Measurements from ENCODE around the gene TBL1X. TPM values are rescaled to one million over a fixed set of nuclear protein-coding genes. Genes with fewer than 3 reads are reported as not detected.

Gene TBL1X
- total RNA-seq, 1 experiment from 2014 or later = 17.6 TPM

- H3K36me3 ChIP-seq (ENCODE audit: low read depth) = no peaks in the 10 kb centered on the region
- ChIA-PET CTCF (no interaction called here), POLR2A (ENCODE audit: unreplicated experiment) (no interaction called here)
- H3K27ac ChIP-seq = no peak overlapping the region
- no peak for DNase-seq
- peaks cover 12% of the 10 kb centered on the region for H3F3A ChIP-seq (ENCODE audit: insufficient read depth, low read depth)
- no peak overlapping the region for H3K4me2 ChIP-seq
- no peaks in the 10 kb centered on the region for H3K27me3 ChIP-seq (ENCODE audit: insufficient read depth, low read depth)
- TF ChIP-seq, protein P1, sequence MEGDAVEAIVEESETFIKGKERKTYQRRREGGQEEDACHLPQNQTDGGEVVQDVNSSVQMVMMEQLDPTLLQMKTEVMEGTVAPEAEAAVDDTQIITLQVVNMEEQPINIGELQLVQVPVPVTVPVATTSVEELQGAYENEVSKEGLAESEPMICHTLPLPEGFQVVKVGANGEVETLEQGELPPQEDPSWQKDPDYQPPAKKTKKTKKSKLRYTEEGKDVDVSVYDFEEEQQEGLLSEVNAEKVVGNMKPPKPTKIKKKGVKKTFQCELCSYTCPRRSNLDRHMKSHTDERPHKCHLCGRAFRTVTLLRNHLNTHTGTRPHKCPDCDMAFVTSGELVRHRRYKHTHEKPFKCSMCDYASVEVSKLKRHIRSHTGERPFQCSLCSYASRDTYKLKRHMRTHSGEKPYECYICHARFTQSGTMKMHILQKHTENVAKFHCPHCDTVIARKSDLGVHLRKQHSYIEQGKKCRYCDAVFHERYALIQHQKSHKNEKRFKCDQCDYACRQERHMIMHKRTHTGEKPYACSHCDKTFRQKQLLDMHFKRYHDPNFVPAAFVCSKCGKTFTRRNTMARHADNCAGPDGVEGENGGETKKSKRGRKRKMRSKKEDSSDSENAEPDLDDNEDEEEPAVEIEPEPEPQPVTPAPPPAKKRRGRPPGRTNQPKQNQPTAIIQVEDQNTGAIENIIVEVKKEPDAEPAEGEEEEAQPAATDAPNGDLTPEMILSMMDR (conservative IDR thresholded peaks at IDR 0.05) = no peak
- TF ChIP-seq EZH2 (IDR thresholded peaks at IDR 0.05; ENCODE audit: low read depth) = no peak
- no peaks in the 10 kb centered on the region for H3K9me2 ChIP-seq (ENCODE audit: insufficient read depth)
- intact Hi-C loops (cut with micrococcal nuclease; ENCODE audit: unreplicated experiment) = no loop called here
- H4K20me1 ChIP-seq (ENCODE audit: insufficient read depth) = no peaks in the 10 kb centered on the region
- no TSS peak for BruUV-seq (replicated peaks)
- no peak overlapping the region for H2AFZ ChIP-seq
- no peaks in the 10 kb centered on the region for H3K79me2 ChIP-seq (ENCODE audit: low read depth)
- H3K9me3 ChIP-seq (ENCODE audit: insufficient read depth, low read depth) = no peaks in the 10 kb centered on the region
- H3K4me1 ChIP-seq (replicated peaks; ENCODE audit: insufficient read depth) = peaks cover 28% of the 10 kb centered on the region
- H3K4me3 ChIP-seq = no peak overlapping the region
Observed at GRCh38 chrX:9420275-9421265, 44.3 kb upstream of the TBL1X start.

DNA sequence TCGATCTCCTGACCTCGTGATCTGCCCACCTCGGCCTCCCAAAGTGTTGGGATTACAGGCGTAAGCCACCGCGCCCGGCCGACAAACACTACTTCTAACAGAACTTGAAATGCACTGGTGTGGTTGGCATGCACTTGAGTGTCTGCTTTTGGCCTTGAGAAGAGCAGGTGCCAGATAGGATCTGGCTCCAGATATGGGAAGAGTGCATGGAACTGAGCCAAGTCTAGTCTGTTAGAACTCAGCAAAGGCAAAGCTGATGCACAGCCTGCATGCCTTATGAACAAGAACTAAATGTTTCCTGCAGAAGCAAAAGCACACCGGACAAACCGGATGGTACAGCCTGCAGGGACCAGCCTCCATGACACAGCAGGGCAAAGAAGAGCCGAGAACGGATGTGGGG lies 35.1 kb upstream of the TBL1X start:
- peak in 1 of 2 experiments; percentile 1 for DNase-seq
- no peak for TF ChIP-seq EZH2 (IDR thresholded peaks at IDR 0.05; ENCODE audit: low read depth)
- TF ChIP-seq, protein P1 (conservative IDR thresholded peaks at IDR 0.05) = no peak
- no TSS peak for BruUV-seq (replicated peaks)
- no peaks in the 10 kb centered on the region for H3K9me3 ChIP-seq (ENCODE audit: insufficient read depth, low read depth)
- H3K4me1 ChIP-seq (replicated peaks; ENCODE audit: insufficient read depth) = no peaks in the 10 kb centered on the region
- no peaks in the 10 kb centered on the region for H4K20me1 ChIP-seq (ENCODE audit: insufficient read depth)
- H3K36me3 ChIP-seq (ENCODE audit: low read depth) = no peaks in the 10 kb centered on the region
- no peaks in the 10 kb centered on the region for H3K79me2 ChIP-seq (ENCODE audit: low read depth)
- POLR2A ChIA-PET (ENCODE audit: unreplicated experiment) = interaction anchor here (0.5 kb wide), 1 partner anchor 11 kb away, joined by 3 read pairs; no protein-coding TSS in a partner anchor
- H3F3A ChIP-seq (ENCODE audit: insufficient read depth, low read depth) = no peaks in the 10 kb centered on the region
- no peaks in the 10 kb centered on the region for H3K27me3 ChIP-seq (ENCODE audit: insufficient read depth, low read depth)
- intact Hi-C loops (cut with micrococcal nuclease; ENCODE audit: unreplicated experiment) = no loop called here
- no peak overlapping the region for H2AFZ ChIP-seq
- H3K4me3 ChIP-seq = no peak overlapping the region
- H3K4me2 ChIP-seq = no peak overlapping the region
- CTCF ChIA-PET = no interaction called here
- H3K9me2 ChIP-seq (ENCODE audit: insufficient read depth) = no peaks in the 10 kb centered on the region
- H3K27ac ChIP-seq = no peak overlapping the region

DNA sequence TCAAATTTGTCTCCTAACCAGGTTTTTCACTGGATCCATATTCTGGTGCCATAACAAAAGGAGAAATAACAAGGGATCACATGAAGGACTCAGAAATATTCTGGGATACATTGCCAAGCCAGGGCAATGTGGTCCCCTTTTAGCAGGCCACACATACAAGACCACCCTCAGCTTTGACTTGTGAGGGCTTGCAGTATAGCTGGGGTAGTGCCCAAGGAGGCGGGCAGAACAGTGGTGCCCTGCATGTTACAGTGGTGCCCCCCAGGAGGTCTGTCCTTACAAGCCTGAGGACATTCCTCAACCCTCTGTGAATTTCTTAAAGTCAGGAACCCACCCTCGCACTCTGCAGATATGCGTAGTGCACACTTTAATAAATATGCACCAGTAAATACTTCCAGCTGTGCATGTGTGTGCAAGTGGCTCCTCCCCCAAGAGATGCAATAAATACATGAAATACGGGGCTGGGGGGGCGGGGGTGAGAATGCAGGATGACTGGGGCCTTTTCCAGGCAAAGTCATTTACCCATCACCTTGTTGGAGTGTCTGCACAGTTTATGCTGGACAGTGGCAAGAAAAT lies 34.4 kb upstream of the TBL1X start:
- CTCF ChIA-PET = no interaction called here

More for the DNA sequence above, 34.4 kb upstream of the TBL1X start:
- H3F3A ChIP-seq (ENCODE audit: insufficient read depth, low read depth) = no peaks in the 10 kb centered on the region
- H3K27me3 ChIP-seq (ENCODE audit: insufficient read depth, low read depth) = no peaks in the 10 kb centered on the region
- TF ChIP-seq, protein P1 (conservative IDR thresholded peaks at IDR 0.05) = no peak
- no peak for TF ChIP-seq EZH2 (IDR thresholded peaks at IDR 0.05; ENCODE audit: low read depth)
- POLR2A ChIA-PET (ENCODE audit: unreplicated experiment) = no interaction called here
- no peak overlapping the region for H3K4me3 ChIP-seq
- H2AFZ ChIP-seq = no peak overlapping the region
- no peaks in the 10 kb centered on the region for H4K20me1 ChIP-seq (ENCODE audit: insufficient read depth)
- no peak for DNase-seq
- BruUV-seq (replicated peaks) = no TSS peak
- intact Hi-C loops (cut with micrococcal nuclease; ENCODE audit: unreplicated experiment) = no loop called here
- H3K36me3 ChIP-seq (ENCODE audit: low read depth) = no peaks in the 10 kb centered on the region
- H3K79me2 ChIP-seq (ENCODE audit: low read depth) = no peaks in the 10 kb centered on the region
- H3K9me2 ChIP-seq (ENCODE audit: insufficient read depth) = no peaks in the 10 kb centered on the region
- H3K9me3 ChIP-seq (ENCODE audit: insufficient read depth, low read depth) = no peaks in the 10 kb centered on the region
- no peak overlapping the region for H3K27ac ChIP-seq
- no peak overlapping the region for H3K4me2 ChIP-seq
- no peaks in the 10 kb centered on the region for H3K4me1 ChIP-seq (replicated peaks; ENCODE audit: insufficient read depth)

Measured in PC-9 (cell line).